HepG2 (cell line): ENCODE results near the gene ZBTB45. TPM values are rescaled to one million over a fixed set of nuclear protein-coding genes. Genes with fewer than 3 reads are reported as not detected.
A peak's percentile ranks its signal among the peaks of the same experiment; 100 is the strongest.

Experiments used
- EHMT2 ChIP-seq: fragments of 200-600 bp; sonication (generic); IDR thresholded peaks from 2 replicates; pipeline ENCODE4 v1.7.0; 2017; ENCODE audit warnings: antibody characterized with exemption, low read depth, low read length, borderline replicate concordance
- GABPB1 ChIP-seq: IDR thresholded peaks from 2 replicates; pipeline ENCODE4 v1.6.1; 2016; ENCODE audit warnings: mild to moderate bottlenecking, missing genetic modification reagents, moderate library complexity, missing compliant biosample characterization
- PITX1 ChIP-seq: sonication (generic); formaldehyde crosslinking; IDR thresholded peaks from 2 replicates; pipeline ENCODE4 v1.5.1; 2020; ENCODE audit warnings: mild to moderate bottlenecking, missing genetic modification reagents
- RNF2 ChIP-seq: fragments of 450-650 bp; conservative IDR thresholded peaks from 2 replicates; pipeline ENCODE4 v1.6.1; 2016; ENCODE audit warnings: low read depth
- SMC3 ChIP-seq: IDR thresholded peaks from 2 replicates; pipeline ENCODE4 v1.6.1; 2011; ENCODE audit warnings: low read length, improper control_type of control experiment
- ZNF510 ChIP-seq: sonication (generic); formaldehyde crosslinking; IDR thresholded peaks from 2 replicates; pipeline ENCODE4 v1.4.0; 2020; ENCODE audit warnings: low read depth, mild to moderate bottlenecking, missing genetic modification reagents
- polyA plus RNA-seq, 8 experiments: library from polyadenylated mRNA; depleted of rRNA in 3 of 8; stranded (reverse) in 7 of 8; unstranded in 1 of 8; fragments of >200 nt; fragmentation: Illumina TruSeq in 4 of 8; extraction: Trizol in 4 of 8; gene quantifications; 2 replicates each; pipeline versions ENCODE4 v1.2.1 to v1.2.3, GENCODE V29; 2011 to 2016; ENCODE audit warnings: low read depth in 4 of 8, missing spikeins in 1 of 8, mixed read lengths in 1 of 8; ENCODE audit not compliant: insufficient read depth in 1 of 8
- total RNA-seq, 5 experiments: library from RNA; depleted of rRNA; stranded (reverse); fragments of >200 nt; fragmentation: Illumina TruSeq; extraction: Trizol; gene quantifications; 2 replicates each; pipeline ENCODE4 v1.2.3, GENCODE V29; 2016; ENCODE audit warnings: low read depth in 1 of 5
- TF ChIP-seq, protein P1 (sequence below): sonication (generic); formaldehyde crosslinking; conservative IDR thresholded peaks from 2 replicates; pipeline ENCODE4 v1.4.0; 2020; ENCODE audit warnings: missing genetic modification reagents
- TF ChIP-seq, protein P2 (sequence below): sonication (generic); formaldehyde crosslinking; IDR thresholded peaks from 2 replicates; pipeline ENCODE4 v1.4.0; 2020; ENCODE audit warnings: missing genetic modification reagents, mild to moderate bottlenecking, borderline replicate concordance
- TF ChIP-seq, protein P3 (sequence below): sonication (generic); formaldehyde crosslinking; IDR thresholded peaks from 2 replicates; pipeline ENCODE4 v1.4.0; 2020; ENCODE audit warnings: mild to moderate bottlenecking, missing genetic modification reagents
- TF ChIP-seq, protein P4 (sequence below): sonication (generic); formaldehyde crosslinking; IDR thresholded peaks from 2 replicates; pipeline ENCODE4 v1.4.0; 2020; ENCODE audit warnings: missing genetic modification reagents
- TF ChIP-seq, protein P5 (sequence below): IDR thresholded peaks from 2 replicates; pipeline ENCODE4 v1.6.1; 2018; ENCODE audit warnings: missing genetic modification reagents, mild to moderate bottlenecking, missing compliant biosample characterization

The ZBTB45 gene
- total and polyA plus RNA-seq, 2 of the 13 experiments (the other 11 are each of a cell fraction or from before 2014, with no cell fraction given): 3.0 to 3.7 TPM

DNA sequence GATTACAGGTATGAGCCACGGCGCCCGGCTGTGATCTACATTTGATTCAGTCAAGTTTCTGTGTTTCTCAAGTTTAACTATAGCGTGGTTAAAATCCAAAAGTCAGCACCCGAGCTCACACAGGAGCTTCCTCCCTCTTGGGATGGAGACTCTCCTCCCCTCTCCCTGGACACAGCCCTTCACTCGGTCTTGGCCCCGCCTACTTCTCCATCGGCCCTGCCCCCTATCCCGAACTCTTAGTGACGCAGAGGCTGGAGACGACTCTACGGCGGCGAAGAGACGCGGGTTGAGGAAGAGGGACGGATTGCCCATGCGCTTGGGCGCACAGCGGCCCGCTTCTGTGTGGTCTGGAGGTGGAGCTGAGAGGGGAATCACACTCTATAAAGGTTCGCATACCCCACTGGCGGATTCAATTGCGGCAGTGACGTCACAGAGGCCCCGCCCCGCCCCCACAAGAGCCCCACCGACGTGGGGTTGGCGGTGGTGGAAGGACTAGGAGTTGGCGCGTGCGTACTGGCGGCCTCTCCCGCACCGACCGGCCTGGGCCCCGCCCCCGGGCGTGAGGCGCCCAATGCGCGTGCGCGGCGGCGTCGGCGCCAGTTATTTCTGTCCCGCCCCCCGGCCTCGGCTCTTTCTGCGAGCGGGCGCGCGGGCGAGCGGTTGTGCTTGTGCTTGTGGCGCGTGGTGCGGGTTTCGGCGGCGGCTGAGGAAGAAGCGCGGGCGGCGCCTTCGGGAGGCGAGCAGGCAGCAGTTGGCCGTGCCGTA lies 24.4 kb upstream of the ZBTB45 start, which contains the start of gene TRIM28 (continued):
- TF ChIP-seq, protein P1, sequence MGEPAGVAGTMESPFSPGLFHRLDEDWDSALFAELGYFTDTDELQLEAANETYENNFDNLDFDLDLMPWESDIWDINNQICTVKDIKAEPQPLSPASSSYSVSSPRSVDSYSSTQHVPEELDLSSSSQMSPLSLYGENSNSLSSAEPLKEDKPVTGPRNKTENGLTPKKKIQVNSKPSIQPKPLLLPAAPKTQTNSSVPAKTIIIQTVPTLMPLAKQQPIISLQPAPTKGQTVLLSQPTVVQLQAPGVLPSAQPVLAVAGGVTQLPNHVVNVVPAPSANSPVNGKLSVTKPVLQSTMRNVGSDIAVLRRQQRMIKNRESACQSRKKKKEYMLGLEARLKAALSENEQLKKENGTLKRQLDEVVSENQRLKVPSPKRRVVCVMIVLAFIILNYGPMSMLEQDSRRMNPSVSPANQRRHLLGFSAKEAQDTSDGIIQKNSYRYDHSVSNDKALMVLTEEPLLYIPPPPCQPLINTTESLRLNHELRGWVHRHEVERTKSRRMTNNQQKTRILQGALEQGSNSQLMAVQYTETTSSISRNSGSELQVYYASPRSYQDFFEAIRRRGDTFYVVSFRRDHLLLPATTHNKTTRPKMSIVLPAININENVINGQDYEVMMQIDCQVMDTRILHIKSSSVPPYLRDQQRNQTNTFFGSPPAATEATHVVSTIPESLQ (CRISPR knock-in tag): no peak; the same call in 1 of the 2 replicates
- TF ChIP-seq, protein P2, sequence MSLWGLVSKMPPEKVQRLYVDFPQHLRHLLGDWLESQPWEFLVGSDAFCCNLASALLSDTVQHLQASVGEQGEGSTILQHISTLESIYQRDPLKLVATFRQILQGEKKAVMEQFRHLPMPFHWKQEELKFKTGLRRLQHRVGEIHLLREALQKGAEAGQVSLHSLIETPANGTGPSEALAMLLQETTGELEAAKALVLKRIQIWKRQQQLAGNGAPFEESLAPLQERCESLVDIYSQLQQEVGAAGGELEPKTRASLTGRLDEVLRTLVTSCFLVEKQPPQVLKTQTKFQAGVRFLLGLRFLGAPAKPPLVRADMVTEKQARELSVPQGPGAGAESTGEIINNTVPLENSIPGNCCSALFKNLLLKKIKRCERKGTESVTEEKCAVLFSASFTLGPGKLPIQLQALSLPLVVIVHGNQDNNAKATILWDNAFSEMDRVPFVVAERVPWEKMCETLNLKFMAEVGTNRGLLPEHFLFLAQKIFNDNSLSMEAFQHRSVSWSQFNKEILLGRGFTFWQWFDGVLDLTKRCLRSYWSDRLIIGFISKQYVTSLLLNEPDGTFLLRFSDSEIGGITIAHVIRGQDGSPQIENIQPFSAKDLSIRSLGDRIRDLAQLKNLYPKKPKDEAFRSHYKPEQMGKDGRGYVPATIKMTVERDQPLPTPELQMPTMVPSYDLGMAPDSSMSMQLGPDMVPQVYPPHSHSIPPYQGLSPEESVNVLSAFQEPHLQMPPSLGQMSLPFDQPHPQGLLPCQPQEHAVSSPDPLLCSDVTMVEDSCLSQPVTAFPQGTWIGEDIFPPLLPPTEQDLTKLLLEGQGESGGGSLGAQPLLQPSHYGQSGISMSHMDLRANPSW (CRISPR knock-in tag): peak; percentile 82; the same call in 1 of the 2 replicates
- TF ChIP-seq, protein P3, sequence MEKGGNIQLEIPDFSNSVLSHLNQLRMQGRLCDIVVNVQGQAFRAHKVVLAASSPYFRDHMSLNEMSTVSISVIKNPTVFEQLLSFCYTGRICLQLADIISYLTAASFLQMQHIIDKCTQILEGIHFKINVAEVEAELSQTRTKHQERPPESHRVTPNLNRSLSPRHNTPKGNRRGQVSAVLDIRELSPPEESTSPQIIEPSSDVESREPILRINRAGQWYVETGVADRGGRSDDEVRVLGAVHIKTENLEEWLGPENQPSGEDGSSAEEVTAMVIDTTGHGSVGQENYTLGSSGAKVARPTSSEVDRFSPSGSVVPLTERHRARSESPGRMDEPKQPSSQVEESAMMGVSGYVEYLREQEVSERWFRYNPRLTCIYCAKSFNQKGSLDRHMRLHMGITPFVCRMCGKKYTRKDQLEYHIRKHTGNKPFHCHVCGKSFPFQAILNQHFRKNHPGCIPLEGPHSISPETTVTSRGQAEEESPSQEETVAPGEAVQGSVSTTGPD (CRISPR knock-in tag): no peak
- TF ChIP-seq SMC3 (no peak), GABPB1 (CRISPR knock-in tag) (peak; percentile 68; the same call in 1 of the 2 replicates), RNF2 (no peak; the same call in 1 of the 2 replicates), EHMT2 (no peak), PITX1 (CRISPR knock-in tag) (peak; percentile 48; the same call in 1 of the 2 replicates), ZNF510 (CRISPR knock-in tag) (0 out of 2 replicates have a peak, but pooled peaks have one; percentile 50)
- TF ChIP-seq, protein P4, sequence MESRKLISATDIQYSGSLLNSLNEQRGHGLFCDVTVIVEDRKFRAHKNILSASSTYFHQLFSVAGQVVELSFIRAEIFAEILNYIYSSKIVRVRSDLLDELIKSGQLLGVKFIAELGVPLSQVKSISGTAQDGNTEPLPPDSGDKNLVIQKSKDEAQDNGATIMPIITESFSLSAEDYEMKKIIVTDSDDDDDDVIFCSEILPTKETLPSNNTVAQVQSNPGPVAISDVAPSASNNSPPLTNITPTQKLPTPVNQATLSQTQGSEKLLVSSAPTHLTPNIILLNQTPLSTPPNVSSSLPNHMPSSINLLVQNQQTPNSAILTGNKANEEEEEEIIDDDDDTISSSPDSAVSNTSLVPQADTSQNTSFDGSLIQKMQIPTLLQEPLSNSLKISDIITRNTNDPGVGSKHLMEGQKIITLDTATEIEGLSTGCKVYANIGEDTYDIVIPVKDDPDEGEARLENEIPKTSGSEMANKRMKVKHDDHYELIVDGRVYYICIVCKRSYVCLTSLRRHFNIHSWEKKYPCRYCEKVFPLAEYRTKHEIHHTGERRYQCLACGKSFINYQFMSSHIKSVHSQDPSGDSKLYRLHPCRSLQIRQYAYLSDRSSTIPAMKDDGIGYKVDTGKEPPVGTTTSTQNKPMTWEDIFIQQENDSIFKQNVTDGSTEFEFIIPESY: no peak
- TF ChIP-seq, protein P5, sequence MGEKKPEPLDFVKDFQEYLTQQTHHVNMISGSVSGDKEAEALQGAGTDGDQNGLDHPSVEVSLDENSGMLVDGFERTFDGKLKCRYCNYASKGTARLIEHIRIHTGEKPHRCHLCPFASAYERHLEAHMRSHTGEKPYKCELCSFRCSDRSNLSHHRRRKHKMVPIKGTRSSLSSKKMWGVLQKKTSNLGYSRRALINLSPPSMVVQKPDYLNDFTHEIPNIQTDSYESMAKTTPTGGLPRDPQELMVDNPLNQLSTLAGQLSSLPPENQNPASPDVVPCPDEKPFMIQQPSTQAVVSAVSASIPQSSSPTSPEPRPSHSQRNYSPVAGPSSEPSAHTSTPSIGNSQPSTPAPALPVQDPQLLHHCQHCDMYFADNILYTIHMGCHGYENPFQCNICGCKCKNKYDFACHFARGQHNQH (CRISPR knock-in tag): peak; percentile 88
